ENCODE data around the gene PCDH9.

Gene PCDH9

GRCh38 chr13:67061750-67062149 lies 168.4 kb downstream of the PCDH9 start:
- WGBS (ENCODE audit: extremely low coverage, insufficient coverage, insufficient read length), result no CpG with 5 or more reads among the region's 5 CpGs

GRCh38 chr13:67052550-67053490 lies 177.3 kb downstream of the PCDH9 start:
- Histone ChIP-seq H3K9ac (ENCODE audit: low read length) (no peak overlapping the region), H2BK120ac (ENCODE audit: insufficient read depth, low read length, poor library complexity) (no peak overlapping the region), H4K91ac (ENCODE audit: low read depth, low read length) (no peak overlapping the region), H2AK5ac (ENCODE audit: low read length) (no peak overlapping the region), H3K4me1 (ENCODE audit: control insufficient read depth in 1 of 2, insufficient read depth in 2 of 2, low read length in 2 of 2) (no peaks in the 10 kb centered on the region), H2BK12ac (ENCODE audit: low read length) (no peak overlapping the region), H3K9me3 (ENCODE audit: insufficient read depth, low read depth, low read length) (no peaks in the 10 kb centered on the region), H3K79me2 (ENCODE audit: control insufficient read depth, insufficient read depth, low read length, poor library complexity) (no peaks in the 10 kb centered on the region), H3K18ac (ENCODE audit: low read length) (no peak overlapping the region), H3K4me2 (ENCODE audit: low read length) (no peak overlapping the region), H3K36me3 (ENCODE audit: control insufficient read depth in 1 of 2, insufficient read depth in 2 of 2, low read length in 2 of 2) (no peaks in the 10 kb centered on the region), H2AFZ (ENCODE audit: insufficient read depth, low read length, poor library complexity) (no peak overlapping the region), H3K27me3 (ENCODE audit: insufficient read depth, low read length) (no peaks in the 10 kb centered on the region), H3K27ac (ENCODE audit: low read depth, low read length) (no peak overlapping the region), H2BK5ac (ENCODE audit: low read depth, low read length, poor library complexity) (no peak overlapping the region), H3K79me1 (ENCODE audit: low read length) (no peaks in the 10 kb centered on the region), H3K4me3 (ENCODE audit: low read depth, low read length) (no peak overlapping the region), H3K23ac (ENCODE audit: low read length) (no peak overlapping the region), H3K14ac (ENCODE audit: low read length) (no peak overlapping the region), H3K4ac (ENCODE audit: low read depth, low read length) (no peak overlapping the region), H4K12ac (ENCODE audit: low read depth, low read length) (no peak overlapping the region), H4K8ac (ENCODE audit: low read depth, low read length) (no peak overlapping the region)
- WGBS (ENCODE audit: extremely low coverage, insufficient coverage, insufficient read length), result 100% methylated on average over 4 of the region's 8 CpGs
- DNase-seq, result no peak

More at GRCh38 chr13:67061750-67062149, 168.4 kb downstream of the PCDH9 start:
- no peak overlapping the region for H3K23ac ChIP-seq (ENCODE audit: low read length)
- no peak overlapping the region for H3K4me2 ChIP-seq (ENCODE audit: low read length)
- DNase-seq, result no peak
- no peak overlapping the region for H2BK5ac ChIP-seq (ENCODE audit: low read depth, low read length, poor library complexity)
- no peak overlapping the region for H3K4ac ChIP-seq (ENCODE audit: low read depth, low read length)
- H3K9me3 ChIP-seq (ENCODE audit: insufficient read depth, low read depth, low read length), result no peaks in the 10 kb centered on the region
- H3K14ac ChIP-seq (ENCODE audit: low read length), result no peak overlapping the region
- no peak overlapping the region for H2BK12ac ChIP-seq (ENCODE audit: low read length)
- H3K79me2 ChIP-seq (ENCODE audit: control insufficient read depth, insufficient read depth, low read length, poor library complexity), result no peaks in the 10 kb centered on the region
- H4K12ac ChIP-seq (ENCODE audit: low read depth, low read length), result no peak overlapping the region
- no peak overlapping the region for H2AK5ac ChIP-seq (ENCODE audit: low read length)
- no peak overlapping the region for H3K9ac ChIP-seq (ENCODE audit: low read length)
- no peak overlapping the region for H2AFZ ChIP-seq (ENCODE audit: insufficient read depth, low read length, poor library complexity)
- H3K4me1 ChIP-seq (ENCODE audit: control insufficient read depth in 1 of 2, insufficient read depth in 2 of 2, low read length in 2 of 2), result no peaks in the 10 kb centered on the region
- H4K91ac ChIP-seq (ENCODE audit: low read depth, low read length), result no peak overlapping the region
- H3K4me3 ChIP-seq (ENCODE audit: low read depth, low read length), result no peak overlapping the region
- H3K79me1 ChIP-seq (ENCODE audit: low read length), result no peaks in the 10 kb centered on the region
- no peak overlapping the region for H3K18ac ChIP-seq (ENCODE audit: low read length)
- H2BK120ac ChIP-seq (ENCODE audit: insufficient read depth, low read length, poor library complexity), result no peak overlapping the region
- H3K27me3 ChIP-seq (ENCODE audit: insufficient read depth, low read length), result no peaks in the 10 kb centered on the region
- H3K36me3 ChIP-seq (ENCODE audit: control insufficient read depth in 1 of 2, insufficient read depth in 2 of 2, low read length in 2 of 2), result no peaks in the 10 kb centered on the region
- no peak overlapping the region for H3K27ac ChIP-seq (ENCODE audit: low read depth, low read length)
- H4K8ac ChIP-seq (ENCODE audit: low read depth, low read length), result no peak overlapping the region

- no peak overlapping the region for H2BK120ac ChIP-seq (ENCODE audit: insufficient read depth, low read length, poor library complexity)
- no peak overlapping the region for H2AFZ ChIP-seq (ENCODE audit: insufficient read depth, low read length, poor library complexity)
- no peak overlapping the region for H3K9ac ChIP-seq (ENCODE audit: low read length)
- H3K9me3 ChIP-seq (ENCODE audit: insufficient read depth, low read depth, low read length), result no peaks in the 10 kb centered on the region
- DNase-seq, result no peak
- H3K18ac ChIP-seq (ENCODE audit: low read length), result no peak overlapping the region
- no peak overlapping the region for H4K12ac ChIP-seq (ENCODE audit: low read depth, low read length)
- no peak overlapping the region for H3K4ac ChIP-seq (ENCODE audit: low read depth, low read length)
- no peak overlapping the region for H2BK12ac ChIP-seq (ENCODE audit: low read length)
- no peaks in the 10 kb centered on the region for H3K4me1 ChIP-seq (ENCODE audit: control insufficient read depth in 1 of 2, insufficient read depth in 2 of 2, low read length in 2 of 2)
- H4K8ac ChIP-seq (ENCODE audit: low read depth, low read length), result no peak overlapping the region
- WGBS (ENCODE audit: extremely low coverage, insufficient coverage, insufficient read length), result no CpG with 5 or more reads among the region's 1 CpG
- H2AK5ac ChIP-seq (ENCODE audit: low read length), result no peak overlapping the region
- H3K4me3 ChIP-seq (ENCODE audit: low read depth, low read length), result no peak overlapping the region
- no peak overlapping the region for H3K4me2 ChIP-seq (ENCODE audit: low read length)
- no peak overlapping the region for H2BK5ac ChIP-seq (ENCODE audit: low read depth, low read length, poor library complexity)
- no peak overlapping the region for H4K91ac ChIP-seq (ENCODE audit: low read depth, low read length)
- H3K14ac ChIP-seq (ENCODE audit: low read length), result no peak overlapping the region
- no peak overlapping the region for H3K23ac ChIP-seq (ENCODE audit: low read length)
- H3K27me3 ChIP-seq (ENCODE audit: insufficient read depth, low read length), result no peaks in the 10 kb centered on the region
- no peaks in the 10 kb centered on the region for H3K79me1 ChIP-seq (ENCODE audit: low read length)
- H3K36me3 ChIP-seq (ENCODE audit: control insufficient read depth in 1 of 2, insufficient read depth in 2 of 2, low read length in 2 of 2), result no peaks in the 10 kb centered on the region
- H3K79me2 ChIP-seq (ENCODE audit: control insufficient read depth, insufficient read depth, low read length, poor library complexity), result no peaks in the 10 kb centered on the region
- H3K27ac ChIP-seq (ENCODE audit: low read depth, low read length), result no peak overlapping the region
Observed at GRCh38 chr13:67049744-67050143, 180.4 kb downstream of the PCDH9 start.

GRCh38 chr13:67048821-67049150 lies 181.3 kb downstream of the PCDH9 start:
- H2AK5ac ChIP-seq (ENCODE audit: low read length), result no peak overlapping the region
- no peak overlapping the region for H3K23ac ChIP-seq (ENCODE audit: low read length)
- DNase-seq, result no peak
- no peak overlapping the region for H2BK5ac ChIP-seq (ENCODE audit: low read depth, low read length, poor library complexity)
- H3K79me1 ChIP-seq (ENCODE audit: low read length), result no peaks in the 10 kb centered on the region
- H3K18ac ChIP-seq (ENCODE audit: low read length), result no peak overlapping the region
- H3K36me3 ChIP-seq (ENCODE audit: control insufficient read depth in 1 of 2, insufficient read depth in 2 of 2, low read length in 2 of 2), result no peaks in the 10 kb centered on the region
- no peaks in the 10 kb centered on the region for H3K9me3 ChIP-seq (ENCODE audit: insufficient read depth, low read depth, low read length)
- H4K12ac ChIP-seq (ENCODE audit: low read depth, low read length), result no peak overlapping the region
- no peak overlapping the region for H3K4me2 ChIP-seq (ENCODE audit: low read length)
- no peak overlapping the region for H3K4ac ChIP-seq (ENCODE audit: low read depth, low read length)
- no peaks in the 10 kb centered on the region for H3K4me1 ChIP-seq (ENCODE audit: control insufficient read depth in 1 of 2, insufficient read depth in 2 of 2, low read length in 2 of 2)
- no peak overlapping the region for H3K14ac ChIP-seq (ENCODE audit: low read length)
- no peak overlapping the region for H4K8ac ChIP-seq (ENCODE audit: low read depth, low read length)
- no peaks in the 10 kb centered on the region for H3K79me2 ChIP-seq (ENCODE audit: control insufficient read depth, insufficient read depth, low read length, poor library complexity)
- WGBS (ENCODE audit: extremely low coverage, insufficient coverage, insufficient read length), result no CpG with 5 or more reads among the region's 2 CpGs
- H2AFZ ChIP-seq (ENCODE audit: insufficient read depth, low read length, poor library complexity), result no peak overlapping the region
- no peak overlapping the region for H3K9ac ChIP-seq (ENCODE audit: low read length)
- no peak overlapping the region for H3K4me3 ChIP-seq (ENCODE audit: low read depth, low read length)
- no peak overlapping the region for H4K91ac ChIP-seq (ENCODE audit: low read depth, low read length)
- H3K27ac ChIP-seq (ENCODE audit: low read depth, low read length), result no peak overlapping the region
- H2BK12ac ChIP-seq (ENCODE audit: low read length), result no peak overlapping the region
- H3K27me3 ChIP-seq (ENCODE audit: insufficient read depth, low read length), result no peaks in the 10 kb centered on the region
- H2BK120ac ChIP-seq (ENCODE audit: insufficient read depth, low read length, poor library complexity), result no peak overlapping the region

Measured in trophoblast cell (in vitro differentiated cells and primary cell).